DMS 273 (cell line): Measurements from ENCODE around the gene CHADL.
"Not testable (repeated sequence)": the region's sequence is repeated elsewhere in the genome, so short reads cannot be mapped to it uniquely, and the experiment has no call there.

ENCODE experiments used
- DNase-seq: peaks from one replicate; lab custom pipeline; 2025; ENCODE audit not compliant: unreplicated experiment; lab: John Stamatoyannopoulos, UW

The CHADL gene

DNA sequence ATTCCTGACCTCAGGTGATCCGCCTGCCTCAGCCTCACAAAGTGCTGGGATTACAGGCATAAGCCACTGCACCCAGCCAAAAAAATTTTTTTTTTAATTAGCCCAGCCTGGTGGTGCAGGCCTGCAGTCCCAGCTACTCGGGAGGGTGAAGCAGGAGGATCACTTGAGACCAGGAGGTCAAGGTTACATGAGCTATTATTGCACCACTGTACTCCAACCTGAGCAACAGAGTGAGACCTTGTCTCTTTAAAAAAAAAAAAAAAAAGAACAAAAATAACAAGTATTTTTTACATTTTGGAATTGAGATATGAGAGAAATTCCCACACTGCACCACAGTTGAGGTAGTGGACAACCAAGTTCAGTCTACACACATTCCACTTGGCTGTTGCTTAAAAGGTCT, 49.3 kb downstream of the CHADL start:
- DNase-seq, result no peak

GRCh38 chr22:41184679-41185078, 56.1 kb downstream of the CHADL start:
- no peak for DNase-seq

GRCh38 chr22:41181349-41182241, 59.1 kb downstream of the CHADL start:
- peak; percentile 15 for DNase-seq

- DNase-seq, result no peak
These were observed 59.8 kb downstream of the CHADL start for GRCh38 chr22:41180926-41181325.

GRCh38 chr22:41180362-41180761, 60.4 kb downstream of the CHADL start:
- not testable (repeated sequence) for DNase-seq
